ENCODE results near the gene RUFY1.
"Not testable (repeated sequence)": the region's sequence is repeated elsewhere in the genome, so short reads cannot be mapped to it uniquely, and the experiment has no call there.

Gene RUFY1

DNA sequence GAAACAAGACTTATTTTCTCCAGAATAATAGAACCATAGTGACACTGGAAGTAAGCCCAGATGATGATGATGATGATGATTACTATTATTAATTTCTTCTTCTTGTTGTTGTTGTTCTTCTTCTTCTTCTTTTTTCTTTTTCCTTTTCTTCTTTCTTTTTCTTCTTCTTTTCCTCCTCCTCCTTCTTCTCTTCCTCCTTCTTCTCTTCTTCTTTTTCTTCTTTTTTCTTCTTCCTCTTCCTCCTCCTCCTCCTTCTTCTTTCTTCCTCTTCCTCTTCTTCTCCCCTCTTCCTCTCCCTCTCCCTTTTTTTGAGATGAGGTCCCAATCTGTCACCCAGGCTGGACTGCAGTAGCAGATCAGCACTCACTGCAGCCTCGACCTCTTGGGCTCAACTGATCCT is 40.5 kb upstream of the RUFY1 start:
- DNase-seq (ENCODE audit: low read depth): no peak
- no peak overlapping the region for H3K4me3 ChIP-seq (ENCODE audit: low read depth, low read length)
- TF ChIP-seq, protein P1, sequence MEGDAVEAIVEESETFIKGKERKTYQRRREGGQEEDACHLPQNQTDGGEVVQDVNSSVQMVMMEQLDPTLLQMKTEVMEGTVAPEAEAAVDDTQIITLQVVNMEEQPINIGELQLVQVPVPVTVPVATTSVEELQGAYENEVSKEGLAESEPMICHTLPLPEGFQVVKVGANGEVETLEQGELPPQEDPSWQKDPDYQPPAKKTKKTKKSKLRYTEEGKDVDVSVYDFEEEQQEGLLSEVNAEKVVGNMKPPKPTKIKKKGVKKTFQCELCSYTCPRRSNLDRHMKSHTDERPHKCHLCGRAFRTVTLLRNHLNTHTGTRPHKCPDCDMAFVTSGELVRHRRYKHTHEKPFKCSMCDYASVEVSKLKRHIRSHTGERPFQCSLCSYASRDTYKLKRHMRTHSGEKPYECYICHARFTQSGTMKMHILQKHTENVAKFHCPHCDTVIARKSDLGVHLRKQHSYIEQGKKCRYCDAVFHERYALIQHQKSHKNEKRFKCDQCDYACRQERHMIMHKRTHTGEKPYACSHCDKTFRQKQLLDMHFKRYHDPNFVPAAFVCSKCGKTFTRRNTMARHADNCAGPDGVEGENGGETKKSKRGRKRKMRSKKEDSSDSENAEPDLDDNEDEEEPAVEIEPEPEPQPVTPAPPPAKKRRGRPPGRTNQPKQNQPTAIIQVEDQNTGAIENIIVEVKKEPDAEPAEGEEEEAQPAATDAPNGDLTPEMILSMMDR (IDR thresholded peaks at IDR 0.05; ENCODE audit: low read depth, low read length, missing control alignments): no peak

DNA sequence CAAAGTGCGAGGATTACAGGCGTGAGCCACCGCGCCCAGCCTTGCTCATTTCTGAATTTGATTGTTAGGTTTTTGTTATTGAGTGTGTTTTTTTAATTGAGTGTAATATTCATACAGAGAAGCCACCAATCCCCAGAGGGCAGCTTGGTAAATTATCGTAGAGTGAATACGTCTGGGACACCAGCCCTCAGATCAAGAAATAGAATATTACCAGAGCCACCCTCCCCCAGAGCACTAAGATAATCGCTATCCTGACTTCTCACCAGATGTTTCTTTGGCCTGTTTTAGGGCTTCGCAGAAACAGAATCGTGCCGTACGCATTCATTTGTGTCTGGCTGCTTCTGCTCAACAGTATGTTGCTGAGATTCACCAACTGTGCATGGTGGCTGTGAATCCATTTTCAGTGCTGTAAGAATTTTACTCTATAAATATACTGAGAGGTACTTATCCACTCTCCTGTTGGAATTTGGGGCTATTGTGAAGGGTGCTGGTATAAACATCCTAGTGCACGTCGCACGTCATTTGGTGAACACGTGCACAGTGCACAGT is 37.8 kb upstream of the RUFY1 start:
- no peak overlapping the region for H3K4me3 ChIP-seq (ENCODE audit: low read depth, low read length)
- DNase-seq (ENCODE audit: low read depth): no peak

DNA sequence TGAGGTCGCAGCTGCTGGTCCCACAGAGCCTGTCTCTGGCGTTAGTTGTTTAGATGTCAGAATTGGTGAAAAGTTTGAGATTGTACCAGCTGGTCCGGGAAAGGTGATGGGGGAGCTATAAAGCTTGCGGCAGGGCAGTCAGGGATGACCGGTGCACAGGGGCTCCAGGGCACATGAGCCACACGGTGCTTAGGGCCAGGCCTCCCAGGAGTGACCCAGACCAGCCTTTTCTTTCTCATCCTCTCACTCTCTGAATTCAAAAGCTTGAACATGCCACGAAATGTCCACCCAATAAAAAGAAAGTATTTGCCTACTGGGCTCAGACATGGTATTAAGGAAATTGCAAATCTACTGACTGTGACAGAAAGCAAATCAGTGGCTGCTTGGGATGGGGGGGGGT is 34.9 kb upstream of the RUFY1 start:
- not testable (repeated sequence) for H3K4me3 ChIP-seq (ENCODE audit: low read depth, low read length); DNase-seq (ENCODE audit: low read depth)

More for the DNA sequence above, 37.8 kb upstream of the RUFY1 start:
- TF ChIP-seq, protein P1 (IDR thresholded peaks at IDR 0.05; ENCODE audit: low read depth, low read length, missing control alignments): no peak

DNA sequence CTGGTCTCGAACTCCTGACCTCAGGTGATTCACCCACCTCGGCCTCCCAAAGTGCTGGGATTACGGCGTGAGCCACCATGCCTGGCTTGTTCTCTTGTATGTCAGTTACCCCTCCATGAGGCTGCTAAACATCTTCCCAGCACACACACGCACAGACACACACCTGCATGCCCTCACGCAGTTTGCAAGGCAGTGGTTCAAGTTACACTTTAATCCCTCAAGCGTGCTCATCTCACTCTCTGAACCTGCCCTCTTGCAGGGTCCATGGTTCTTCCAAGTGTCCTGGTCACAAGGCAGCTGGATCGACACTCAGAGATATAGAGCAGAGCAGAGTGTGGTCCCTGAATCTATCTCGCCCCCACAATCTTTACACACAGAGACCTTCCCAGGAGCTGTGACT is 34.1 kb upstream of the RUFY1 start:
- DNase-seq (ENCODE audit: low read depth): no peak
- no peak overlapping the region for H3K4me3 ChIP-seq (ENCODE audit: low read depth, low read length)
- TF ChIP-seq, protein P1 (IDR thresholded peaks at IDR 0.05; ENCODE audit: low read depth, low read length, missing control alignments): no peak

DNA sequence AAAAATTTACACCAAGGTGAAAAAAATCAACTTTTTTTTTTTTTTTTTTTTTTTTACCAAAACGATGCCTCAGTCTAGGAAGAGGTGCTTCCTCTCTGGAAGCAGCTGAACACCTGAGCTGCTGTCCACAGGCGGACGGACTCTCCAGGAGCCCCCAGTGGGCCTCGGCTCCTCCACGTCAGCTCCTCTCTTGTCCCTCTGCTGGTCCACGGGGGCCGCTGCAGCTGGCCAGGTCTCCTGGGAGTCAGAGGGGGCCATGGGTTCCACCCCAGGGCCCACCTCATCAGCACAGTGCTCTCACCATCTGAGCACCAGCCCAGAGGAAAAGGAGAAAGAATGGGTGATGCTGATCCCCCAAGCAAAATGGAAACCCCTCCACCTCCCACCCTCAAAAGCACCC is 32.6 kb upstream of the RUFY1 start:
- H3K4me3 ChIP-seq (ENCODE audit: low read depth, low read length); DNase-seq (ENCODE audit: low read depth): not testable (repeated sequence)

DNA sequence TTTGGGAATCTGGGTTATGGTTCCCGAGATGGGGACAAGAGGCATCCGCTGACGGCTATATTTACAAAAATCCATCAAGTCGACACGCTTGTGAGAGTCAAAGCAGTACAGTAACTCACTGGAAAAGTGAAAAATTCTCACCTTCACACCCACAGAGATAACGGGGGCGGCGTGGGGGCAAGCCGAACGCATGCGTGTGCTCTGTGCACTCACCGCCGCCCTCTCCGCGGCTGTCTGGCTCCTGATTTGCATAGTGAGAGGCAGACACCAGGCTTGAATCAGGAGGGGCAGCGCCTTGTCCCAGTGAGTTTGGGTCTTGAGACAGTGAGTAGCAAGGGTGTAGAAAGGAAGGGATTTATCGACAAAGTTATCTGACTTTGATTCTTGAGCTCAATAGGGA is 32.0 kb upstream of the RUFY1 start:
- H3K4me3 ChIP-seq (ENCODE audit: low read depth, low read length); DNase-seq (ENCODE audit: low read depth): not testable (repeated sequence)

DNA sequence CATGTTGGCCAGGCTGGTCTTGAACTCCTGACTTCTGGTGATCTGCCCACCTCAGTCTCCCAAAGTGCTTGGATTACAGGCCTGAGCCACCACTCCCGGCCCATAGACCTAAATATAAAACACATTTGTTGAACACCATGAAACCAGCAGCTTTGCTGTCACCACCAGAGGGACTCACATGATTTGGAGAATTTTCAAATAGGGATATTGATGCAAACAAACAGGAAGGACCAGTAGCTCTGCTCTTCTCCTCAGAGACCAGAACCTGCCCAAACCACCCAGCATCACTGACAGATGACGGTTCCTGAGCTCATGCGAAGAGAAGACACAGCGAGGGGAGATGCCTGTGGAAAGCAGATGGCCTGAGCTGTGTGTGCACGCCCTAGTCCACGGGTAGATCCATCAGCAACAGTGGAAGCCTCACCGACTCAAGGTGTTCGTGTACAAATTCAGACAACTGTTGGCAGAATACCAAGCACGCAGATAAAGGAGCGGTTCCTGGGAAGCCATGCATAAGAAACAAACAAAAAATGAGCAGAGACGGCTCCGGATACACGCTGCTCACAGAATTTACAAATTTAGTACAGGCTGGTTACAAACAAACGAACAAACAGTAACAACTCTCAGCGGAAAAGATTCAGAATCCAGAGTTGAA is 30.8 kb upstream of the RUFY1 start:
- not testable (repeated sequence) for H3K4me3 ChIP-seq (ENCODE audit: low read depth, low read length); DNase-seq (ENCODE audit: low read depth)

DNA sequence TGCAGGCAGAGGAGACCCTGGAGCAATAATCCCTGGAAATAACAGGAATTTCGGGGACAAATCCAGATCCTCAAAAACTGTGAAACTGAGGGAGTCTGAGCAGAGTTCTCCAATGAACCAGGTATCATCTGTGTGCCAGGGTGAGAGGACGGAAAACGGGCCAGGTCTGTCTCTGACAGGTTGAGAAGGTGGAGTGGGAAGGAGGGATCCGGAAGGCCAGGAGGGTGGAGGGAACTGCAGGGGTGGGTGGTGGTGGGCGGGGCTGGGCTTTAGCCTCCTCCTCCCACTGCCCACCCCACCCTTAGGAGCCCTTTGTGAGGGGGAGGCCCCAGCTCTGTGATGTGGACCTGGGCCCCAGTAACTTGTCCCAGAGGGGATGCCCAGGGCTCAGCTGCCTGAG is 28.2 kb upstream of the RUFY1 start:
- DNase-seq (ENCODE audit: low read depth); H3K4me3 ChIP-seq (ENCODE audit: low read depth, low read length): not testable (repeated sequence)

DNA sequence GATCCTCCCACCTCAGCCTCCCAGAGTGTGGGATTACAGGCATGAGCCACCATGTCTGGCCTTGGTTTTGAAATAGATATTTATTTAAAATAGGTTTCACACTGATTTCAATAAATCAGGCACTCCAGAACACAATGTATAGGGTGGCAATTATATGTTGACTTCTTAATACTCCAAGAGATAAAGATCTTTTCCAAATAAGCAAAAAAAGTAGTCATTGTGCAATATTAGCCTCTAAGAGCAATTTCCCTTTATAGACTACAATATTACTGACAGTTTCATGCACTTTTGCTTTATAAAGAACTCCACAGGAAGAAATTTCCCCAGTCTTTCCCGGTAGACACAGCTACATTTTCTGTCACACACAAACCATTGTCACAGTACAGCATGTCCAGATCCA is 23.4 kb upstream of the RUFY1 start:
- no peak overlapping the region for H3K4me3 ChIP-seq (ENCODE audit: low read depth, low read length)
- DNase-seq (ENCODE audit: low read depth): no peak
- TF ChIP-seq, protein P1 (IDR thresholded peaks at IDR 0.05; ENCODE audit: low read depth, low read length, missing control alignments): no peak
